Lung (tissue), 12 donors: Measurements from ENCODE around the gene FGGY. TPM values are rescaled to one million over a fixed set of nuclear protein-coding genes. Genes with fewer than 3 reads are reported as not detected.
"Not testable (repeated sequence)": the region's sequence is repeated elsewhere in the genome, so short reads cannot be mapped to it uniquely, and the experiment has no call there.

ENCODE experiments used
- ATAC-seq: fragments of 200-7000 bp; cut with Tn5 transposase; one replicate; pipeline ENCODE4 v1.9.1; 2020; ENCODE audit warnings: moderate number of reproducible peaks; ENCODE audit not compliant: insufficient read depth, low FRiP score
- DNase-seq, 3 donors: peaks; one replicate each; pipeline ENCODE4 v3.0.0-alpha.2; 2013 to 2017
- H3K27ac ChIP-seq, 2 donors: one replicate each; pipeline ENCODE4 v1.5.1; 2013; ENCODE audit warnings: mild to moderate bottlenecking in 2 of 2, moderate library complexity in 2 of 2, control low read depth in 1 of 2, inconsistent platforms in 1 of 2, low read depth in 1 of 2, low read length in 1 of 2
- H3K27me3 ChIP-seq, 3 donors: one replicate each; pipeline ENCODE4 v1.5.1; 2013; ENCODE audit warnings: low read length in 2 of 3; ENCODE audit not compliant: control insufficient read depth in 3 of 3, insufficient read depth in 3 of 3
- H3K36me3 ChIP-seq, 4 donors: one replicate each; pipeline ENCODE4 v1.5.1; 2013; ENCODE audit warnings: low read length in 4 of 4, mild to moderate bottlenecking in 1 of 4, moderate library complexity in 1 of 4; ENCODE audit not compliant: control insufficient read depth in 4 of 4, insufficient read depth in 4 of 4
- H3K4me1 ChIP-seq, 5 donors: one replicate each; pipeline ENCODE4 v1.5.1; 2013; ENCODE audit warnings: low read length in 5 of 5, mild to moderate bottlenecking in 2 of 5, moderate library complexity in 1 of 5; ENCODE audit not compliant: control insufficient read depth in 5 of 5, insufficient read depth in 5 of 5
- H3K4me3 ChIP-seq: one replicate; pipeline ENCODE4 v1.5.1; 2013; ENCODE audit warnings: mild to moderate bottlenecking, control low read depth, moderate library complexity
- H3K9ac ChIP-seq, 2 donors: one replicate each; pipeline ENCODE4 v1.5.1; 2013; ENCODE audit warnings: low read length in 2 of 2, control low read depth in 1 of 2; ENCODE audit not compliant: insufficient read depth in 1 of 2
- H3K9me3 ChIP-seq, 4 donors: one replicate each; pipeline ENCODE4 v1.5.1; 2013; ENCODE audit warnings: low read length in 3 of 4, mild to moderate bottlenecking in 1 of 4, moderate library complexity in 1 of 4; ENCODE audit not compliant: control insufficient read depth in 4 of 4, insufficient read depth in 3 of 4
- CTCF ChIP-seq: IDR thresholded peaks from 2 replicates; pipeline ENCODE4 v1.5.1; 2012; ENCODE audit warnings: mild to moderate bottlenecking; ENCODE audit errors: control extremely low read depth, extremely low read depth
- WGBS, 2 donors: extraction: QIAGEN DNeasy Blood & Tissue Kit; methylation state at CpG; one replicate each; pipeline ENCODE4 v1.1.7; 2013; 5-methylcytosine and 5-hydroxymethylcytosine counted together
- polyA plus RNA-seq, 2 donors: library from polyadenylated mRNA; stranded (reverse); fragments of 200-250 nt; gene quantifications; one replicate each; pipeline ENCODE4 v1.2.1, GENCODE V29; 2013
- total RNA-seq, 2 donors: library from RNA; depleted of rRNA in 1 of 2; stranded (reverse); fragments of >200 nt in 1 of 2; gene quantifications; one replicate each; pipeline ENCODE4 v1.2.1, GENCODE V29; 2014 to 2021
- donor health status: control.
- donor health status: control.
- donor health status: Bipolar disorder and iron deficiency.
- donor health status: healthy.
- donor health status: DM: yes; HTN: yes; CAD: no.

The FGGY gene
- total and polyA plus RNA-seq, 4 donors: 16.1 to 42.3 (median 18.3) TPM

GRCh38 chr1:59298710-59299346, 1.9 kb downstream of the FGGY start:
- peak overlapping the region in 1 of 2 donors; percentile 88 for H3K27ac ChIP-seq
- TF ChIP-seq CTCF: no peak

GRCh38 chr1:59299670-59300069, 2.8 kb downstream of the FGGY start:
- H3K9ac ChIP-seq, H3K36me3 ChIP-seq, H3K27ac ChIP-seq, ATAC-seq, H3K4me3 ChIP-seq, DNase-seq, H3K9me3 ChIP-seq, H3K27me3 ChIP-seq: not testable (repeated sequence)
- H3K4me1 ChIP-seq: peaks cover 0 to 18% (median 6%) of the 10 kb centered on the region in 5 donors
- 97% methylated on average over 11 of the region's 11 CpGs for WGBS, 2 donors

More at GRCh38 chr1:59298710-59299346, 1.9 kb downstream of the FGGY start:
- Histone ChIP-seq H3K9me3 (peaks cover 0 to 4% (median under 1%) of the 10 kb centered on the region in 4 donors), H3K4me1 (peaks cover 0 to 18% (median 6%) of the 10 kb centered on the region in 5 donors), H3K4me3 (no peak overlapping the region), H3K27me3 (no peaks in the 10 kb centered on the region), H3K9ac (no peak overlapping the region), H3K36me3 (peaks cover 0 to 3% (median 0%) of the 10 kb centered on the region in 4 donors)
- DNase-seq (no peak), ATAC-seq (no peak)
- WGBS, 2 donors: 95 to 97% methylated on average over 6 of the region's 6 CpGs

- Histone ChIP-seq H3K9me3 (peaks cover 0 to 6% (median under 1%) of the 10 kb centered on the region in 4 donors), H3K4me1 (peaks cover 0 to 11% (median 4%) of the 10 kb centered on the region in 5 donors), H3K27ac (no peak overlapping the region), H3K36me3 (peaks cover 0 to 3% (median 0%) of the 10 kb centered on the region in 4 donors), H3K27me3 (no peaks in the 10 kb centered on the region), H3K9ac (no peak overlapping the region), H3K4me3 (no peak overlapping the region)
- no peak for DNase-seq
- no peak for TF ChIP-seq CTCF
- WGBS, 2 donors: 95 to 99% methylated on average over 1 of the region's 1 CpG
- ATAC-seq: no peak
Measured at GRCh38 chr1:59302297-59302696, 5.4 kb downstream of the FGGY start.

- no peak for TF ChIP-seq CTCF
- Histone ChIP-seq H3K9me3 (peaks cover 0 to 6% (median under 1%) of the 10 kb centered on the region in 4 donors), H3K27ac (no peak overlapping the region), H3K27me3 (no peaks in the 10 kb centered on the region), H3K4me1 (peaks cover 0 to 8% (median 4%) of the 10 kb centered on the region in 5 donors), H3K36me3 (peaks cover 0 to 3% (median 0%) of the 10 kb centered on the region in 4 donors), H3K4me3 (no peak overlapping the region), H3K9ac (no peak overlapping the region)
- no peak for DNase-seq
- WGBS, 2 donors: 89 to 92% methylated on average over 2 of the region's 2 CpGs
- ATAC-seq: no peak
Measured at GRCh38 chr1:59302871-59303270, 6.0 kb downstream of the FGGY start.
